ENCODE results near the gene NXPE4.
"Not testable (repeated sequence)": the region's sequence is repeated elsewhere in the genome, so short reads cannot be mapped to it uniquely, and the experiment has no call there.

DNA sequence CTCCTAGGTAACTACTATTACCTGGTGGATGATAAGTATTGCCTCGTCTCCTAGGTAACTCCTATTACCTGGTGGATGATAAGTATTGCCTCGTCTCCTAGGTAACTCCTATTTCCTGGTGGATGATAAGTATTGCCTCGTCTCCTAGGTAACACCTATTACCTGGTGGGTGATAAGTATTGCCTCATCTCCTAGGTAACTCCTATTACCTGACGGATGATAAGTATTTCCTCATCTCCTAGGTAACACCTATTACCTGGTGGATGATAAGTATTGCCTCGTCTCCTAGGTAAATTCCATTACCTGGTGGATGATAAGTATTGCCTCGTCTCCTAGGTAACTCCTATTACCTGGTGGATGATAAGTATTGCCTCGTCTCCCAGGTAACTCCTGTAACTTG lies 7.6 kb upstream of the NXPE4 start:
- not testable (repeated sequence) for TF ChIP-seq CTCF (IDR thresholded peaks at IDR 0.05; ENCODE audit: low read depth, low read length); EZH2phosphoT487 (IDR thresholded peaks at IDR 0.05; ENCODE audit: low read depth)
